Tongue (tissue), 2 donors: ENCODE results near the gene SLC31A1. TPM values are rescaled to one million over a fixed set of nuclear protein-coding genes. Genes with fewer than 3 reads are reported as not detected.

Source experiments
- DNase-seq: peaks from one replicate; pipeline ENCODE4 v3.0.0-alpha.2; 2015
- total RNA-seq: library from RNA; depleted of rRNA; stranded (reverse); fragments of >200 nt; gene quantifications from one replicate; pipeline ENCODE4 v1.2.3, GENCODE V29; 2014

Gene SLC31A1
- total RNA-seq, 1 donor from 2014 or later = 11.8 TPM

GRCh38 chr9:113307396-113307975, 86.1 kb downstream of the SLC31A1 start:
- no peak for DNase-seq

- DNase-seq = peak; percentile 68
Measured at GRCh38 chr9:113309204-113309813, 88.0 kb downstream of the SLC31A1 start.

- no peak for DNase-seq
Measured at GRCh38 chr9:113310538-113310937, 89.2 kb downstream of the SLC31A1 start.

GRCh38 chr9:113311961-113312360, 90.6 kb downstream of the SLC31A1 start:
- no peak for DNase-seq

GRCh38 chr9:113313261-113313660, 91.9 kb downstream of the SLC31A1 start:
- DNase-seq = peak; percentile 78

Other genes starting within 250 kb of the SLC31A1 start
- gene ZNF883, start 209.4 kb upstream of the SLC31A1 start, total RNA-seq = 3.8 TPM
- gene ZFP37, start 164.8 kb upstream of the SLC31A1 start, total RNA-seq = 8.9 TPM
- 6.7 TPM for gene SLC31A2, start 70.5 kb upstream of the SLC31A1 start, total RNA-seq
- 26.3 TPM for gene FKBP15, start 267 bp upstream of the SLC31A1 start, total RNA-seq
- 32.1 TPM for gene CDC26, start 54.0 kb downstream of the SLC31A1 start, total RNA-seq
- 18.7 TPM for gene PRPF4, start 54.1 kb downstream of the SLC31A1 start, total RNA-seq
- 0.21 TPM for gene RNF183, start 81.8 kb downstream of the SLC31A1 start, total RNA-seq
- 3.7 TPM for gene WDR31, start 118.7 kb downstream of the SLC31A1 start, total RNA-seq
- 2.6 TPM for gene BSPRY, start 128.0 kb downstream of the SLC31A1 start, total RNA-seq
- 13.0 TPM for gene HDHD3, start 155.4 kb downstream of the SLC31A1 start, total RNA-seq
- gene ALAD, start 179.7 kb downstream of the SLC31A1 start, total RNA-seq = 27.8 TPM
- 36.5 TPM for gene POLE3, start 189.1 kb downstream of the SLC31A1 start, total RNA-seq
- 0.92 TPM for gene C9orf43, start 189.2 kb downstream of the SLC31A1 start, total RNA-seq
- 59.9 TPM for gene RGS3, start 242.2 kb downstream of the SLC31A1 start, total RNA-seq